Mesenchymal stem cell (in vitro differentiated cells and primary cell): Measurements from ENCODE around the gene HDAC4.

Experiments
- DNase-seq: peaks from one replicate; pipeline ENCODE4 v3.0.0-alpha.2; 2013
- H2AFZ ChIP-seq: one replicate; pipeline ENCODE4 v1.6.1; 2013; ENCODE audit warnings: low read depth, mild to moderate bottlenecking, control low read depth, inconsistent platforms, low read length, moderate library complexity
- H2AK5ac ChIP-seq: 2 replicates; pipeline ENCODE4 v1.6.1; 2013; ENCODE audit warnings: low read length, moderate library complexity, mild to moderate bottlenecking, inconsistent platforms; ENCODE audit not compliant: severe bottlenecking
- H2BK120ac ChIP-seq: one replicate; pipeline ENCODE4 v1.6.1; 2013; ENCODE audit warnings: low read depth, mild to moderate bottlenecking, inconsistent platforms, low read length, moderate library complexity
- H2BK12ac ChIP-seq, 2 experiments: one replicate each; pipeline ENCODE4 v1.6.1; 2013; ENCODE audit warnings: inconsistent platforms in 2 of 2, low read length in 2 of 2, mild to moderate bottlenecking in 2 of 2, moderate library complexity in 2 of 2, control low read depth in 1 of 2
- H2BK15ac ChIP-seq: one replicate; pipeline ENCODE4 v1.6.1; 2013; ENCODE audit warnings: mild to moderate bottlenecking, low read depth, inconsistent platforms; ENCODE audit not compliant: poor library complexity, severe bottlenecking
- H2BK5ac ChIP-seq: 2 replicates; pipeline ENCODE4 v1.6.1; 2013; ENCODE audit warnings: low read depth, mild to moderate bottlenecking, low read length, control low read depth, inconsistent platforms; ENCODE audit not compliant: poor library complexity, severe bottlenecking
- H3K14ac ChIP-seq, 2 experiments: one replicate each; pipeline ENCODE4 v1.6.1; 2013; ENCODE audit warnings: inconsistent platforms in 2 of 2, low read length in 2 of 2, control low read depth in 1 of 2, mild to moderate bottlenecking in 1 of 2, moderate library complexity in 1 of 2
- H3K18ac ChIP-seq, 2 experiments: one replicate each; pipeline ENCODE4 v1.6.1; 2013; ENCODE audit warnings: inconsistent platforms in 2 of 2, low read length in 2 of 2, control low read depth in 1 of 2, low read depth in 1 of 2, mild to moderate bottlenecking in 1 of 2
- H3K23ac ChIP-seq, 2 experiments: one replicate each; pipeline ENCODE4 v1.6.1; 2013; ENCODE audit warnings: inconsistent platforms in 2 of 2, low read length in 2 of 2, mild to moderate bottlenecking in 2 of 2, moderate library complexity in 2 of 2, control low read depth in 1 of 2
- H3K27ac ChIP-seq: 2 replicates; pipeline ENCODE4 v1.5.1; 2013; ENCODE audit warnings: mild to moderate bottlenecking, moderate library complexity, low read length, control low read depth, inconsistent platforms; ENCODE audit not compliant: poor library complexity, severe bottlenecking
- H3K27me3 ChIP-seq, 2 experiments: 2 replicates each; pipeline versions ENCODE4 v1.6.1 to v1.7.0; 2013; ENCODE audit warnings: low read length in 2 of 2, mild to moderate bottlenecking in 2 of 2, moderate library complexity in 2 of 2, control low read depth in 1 of 2, inconsistent platforms in 1 of 2; ENCODE audit not compliant: control insufficient read depth in 1 of 2, insufficient read depth in 1 of 2
- H3K36me3 ChIP-seq, 2 experiments: 2 replicates each; pipeline versions ENCODE4 v1.6.1 to v1.7.0; 2013; ENCODE audit warnings: low read length in 2 of 2, control low read depth in 1 of 2, inconsistent platforms in 1 of 2, low read depth in 1 of 2, mild to moderate bottlenecking in 1 of 2; ENCODE audit not compliant: insufficient read depth in 2 of 2, control insufficient read depth in 1 of 2
- H3K4ac ChIP-seq, 2 experiments: one replicate each; pipeline ENCODE4 v1.6.1; 2013; ENCODE audit warnings: inconsistent platforms in 2 of 2, low read length in 2 of 2, mild to moderate bottlenecking in 2 of 2, moderate library complexity in 2 of 2, control low read depth in 1 of 2, low read depth in 1 of 2
- H3K4me1 ChIP-seq: 2 replicates; pipeline ENCODE4 v1.6.1; 2013; ENCODE audit warnings: low read depth, low read length, control low read depth; ENCODE audit not compliant: control insufficient read depth, insufficient read depth
- H3K4me2 ChIP-seq: 2 replicates; pipeline ENCODE4 v1.6.1; 2013; ENCODE audit warnings: low read length, mild to moderate bottlenecking, inconsistent platforms; ENCODE audit not compliant: poor library complexity, severe bottlenecking
- H3K4me3 ChIP-seq, 2 experiments: 2 replicates each; pipeline versions ENCODE4 v1.5.1 to v1.7.0; 2013; ENCODE audit warnings: low read length in 2 of 2, mild to moderate bottlenecking in 2 of 2, control low read depth in 1 of 2, low read depth in 1 of 2; ENCODE audit not compliant: insufficient read depth in 1 of 2
- H3K79me1 ChIP-seq: replicated peaks from 2 replicates; pipeline ENCODE4 v1.6.1; 2013; ENCODE audit warnings: mild to moderate bottlenecking, control low read depth, low read length, inconsistent platforms; ENCODE audit not compliant: poor library complexity, severe bottlenecking
- H3K9ac ChIP-seq: 2 replicates; pipeline ENCODE4 v1.7.0; 2013; ENCODE audit warnings: mild to moderate bottlenecking, low read length, moderate library complexity
- H3K9me3 ChIP-seq: 2 replicates; pipeline ENCODE4 v1.7.0; 2013; ENCODE audit warnings: mild to moderate bottlenecking, low read length; ENCODE audit not compliant: control insufficient read depth
- H4K8ac ChIP-seq: one replicate; pipeline ENCODE4 v1.6.1; 2013; ENCODE audit warnings: inconsistent platforms, mild to moderate bottlenecking, low read length, moderate library complexity
- H4K91ac ChIP-seq: one replicate; pipeline ENCODE4 v1.6.1; 2013; ENCODE audit warnings: mild to moderate bottlenecking, low read length, inconsistent platforms
- WGBS: methylation state at CpG from one replicate; pipeline ENCODE4 v1.1.7; 2013; ENCODE audit warnings: mixed read lengths; 5-methylcytosine and 5-hydroxymethylcytosine counted together

Gene HDAC4

DNA sequence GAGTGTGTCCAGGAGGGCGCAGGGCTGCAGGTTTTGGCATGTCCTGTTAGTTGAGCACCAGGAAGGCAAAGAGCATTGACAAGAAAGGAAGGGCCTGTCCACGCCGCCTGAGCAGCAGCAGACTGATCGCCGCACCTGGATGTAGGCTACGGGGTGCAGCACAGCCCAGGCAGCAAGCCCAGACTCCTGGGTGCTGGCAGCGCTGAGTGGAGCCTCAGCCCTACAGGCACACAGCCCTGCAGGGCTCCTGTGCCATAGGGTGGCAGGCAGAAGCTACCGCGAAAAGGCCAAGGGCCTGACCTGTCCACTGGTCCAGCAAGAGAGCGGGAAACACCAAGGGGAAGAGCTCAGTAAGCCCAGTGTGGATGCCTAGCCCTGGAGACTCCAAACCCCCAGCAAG, 198.0 kb downstream of the HDAC4 start:
- H3K4ac ChIP-seq = no peak overlapping the region
- peaks cover 52% of the 10 kb centered on the region for H3K79me1 ChIP-seq
- no peak overlapping the region for H3K9ac ChIP-seq
- H3K27me3 ChIP-seq = no peaks in the 10 kb centered on the region
- no peak overlapping the region for H2BK12ac ChIP-seq
- DNase-seq = no peak
- peaks cover 4% of the 10 kb centered on the region for H3K4me1 ChIP-seq
- 98% methylated on average over 10 of the region's 10 CpGs for WGBS
- H2BK15ac ChIP-seq = no peak overlapping the region
- H3K36me3 ChIP-seq = peaks cover 0 to 19% of the 10 kb centered on the region in 2 experiments
- no peaks in the 10 kb centered on the region for H3K9me3 ChIP-seq
- no peak overlapping the region for H3K4me3 ChIP-seq
- no peak overlapping the region for H4K8ac ChIP-seq
- H3K27ac ChIP-seq = no peak overlapping the region
- no peak overlapping the region for H3K18ac ChIP-seq
- H2BK5ac ChIP-seq = no peak overlapping the region
- no peak overlapping the region for H2AFZ ChIP-seq
- H3K4me2 ChIP-seq = no peak overlapping the region
- no peak overlapping the region for H2BK120ac ChIP-seq
- no peak overlapping the region for H2AK5ac ChIP-seq
- H3K23ac ChIP-seq = no peak overlapping the region
- peak overlapping the region; percentile 20 for H4K91ac ChIP-seq
- peak overlapping the region in 1 of 2 experiments; percentile 69 for H3K14ac ChIP-seq

DNA sequence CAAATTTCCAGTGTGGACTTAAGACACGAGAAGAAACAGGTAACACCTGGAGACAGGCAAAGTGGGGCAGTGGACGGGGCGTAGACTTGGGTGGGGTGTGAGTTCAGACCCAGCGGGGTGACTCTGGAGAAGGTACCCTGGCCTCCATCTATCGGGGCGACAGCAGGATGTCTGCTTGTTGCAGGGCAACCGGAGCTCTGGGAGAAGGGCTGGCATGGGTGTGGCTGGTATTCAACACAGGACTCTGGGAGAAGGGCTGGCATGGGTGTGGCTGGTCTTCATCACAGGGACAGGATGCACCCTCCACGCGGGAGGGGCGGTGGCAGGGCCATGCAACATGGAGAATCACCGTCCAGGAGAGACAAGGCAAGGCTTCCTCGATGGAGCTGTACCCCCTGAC, 198.5 kb downstream of the HDAC4 start:
- no peak overlapping the region for H2BK120ac ChIP-seq
- H3K23ac ChIP-seq = no peak overlapping the region
- no peaks in the 10 kb centered on the region for H3K9me3 ChIP-seq
- H4K91ac ChIP-seq = no peak overlapping the region
- WGBS = 96% methylated on average over 12 of the region's 12 CpGs
- no peak overlapping the region for H3K14ac ChIP-seq
- no peak for DNase-seq
- no peak overlapping the region for H2AK5ac ChIP-seq
- no peak overlapping the region for H2BK15ac ChIP-seq
- no peak overlapping the region for H3K4me3 ChIP-seq
- no peak overlapping the region for H2AFZ ChIP-seq
- no peaks in the 10 kb centered on the region for H3K27me3 ChIP-seq
- peaks cover 4% of the 10 kb centered on the region for H3K4me1 ChIP-seq
- H3K36me3 ChIP-seq = peaks cover 0 to 22% of the 10 kb centered on the region in 2 experiments
- no peak overlapping the region for H3K4ac ChIP-seq
- H3K4me2 ChIP-seq = no peak overlapping the region
- peaks cover 53% of the 10 kb centered on the region for H3K79me1 ChIP-seq
- no peak overlapping the region for H4K8ac ChIP-seq
- no peak overlapping the region for H2BK5ac ChIP-seq
- no peak overlapping the region for H2BK12ac ChIP-seq
- no peak overlapping the region for H3K27ac ChIP-seq
- no peak overlapping the region for H3K18ac ChIP-seq
- no peak overlapping the region for H3K9ac ChIP-seq

DNA sequence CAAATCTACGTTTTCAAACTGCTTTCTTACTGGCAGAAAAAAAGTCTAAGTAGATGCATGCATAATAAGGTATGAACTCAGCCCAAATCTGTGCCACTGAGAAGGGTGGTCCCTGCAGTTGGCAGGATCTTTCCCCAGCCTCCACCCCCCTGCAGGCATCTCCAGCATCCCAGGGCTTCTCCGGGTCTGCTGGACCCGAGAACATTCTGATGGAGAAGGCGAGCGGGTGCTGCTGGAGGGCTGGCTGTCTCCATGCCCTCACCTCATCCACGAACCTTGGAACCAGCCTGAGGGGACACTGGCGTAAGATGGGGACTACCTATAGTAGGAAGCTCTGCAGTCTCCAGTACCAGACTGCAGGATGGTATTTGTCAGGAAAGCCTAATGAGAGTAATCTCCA, 198.9 kb downstream of the HDAC4 start:
- H3K36me3 ChIP-seq = peaks cover 0 to 26% of the 10 kb centered on the region in 2 experiments
- 92% methylated on average over 6 of the region's 7 CpGs for WGBS
- H2BK12ac ChIP-seq = no peak overlapping the region

DNA sequence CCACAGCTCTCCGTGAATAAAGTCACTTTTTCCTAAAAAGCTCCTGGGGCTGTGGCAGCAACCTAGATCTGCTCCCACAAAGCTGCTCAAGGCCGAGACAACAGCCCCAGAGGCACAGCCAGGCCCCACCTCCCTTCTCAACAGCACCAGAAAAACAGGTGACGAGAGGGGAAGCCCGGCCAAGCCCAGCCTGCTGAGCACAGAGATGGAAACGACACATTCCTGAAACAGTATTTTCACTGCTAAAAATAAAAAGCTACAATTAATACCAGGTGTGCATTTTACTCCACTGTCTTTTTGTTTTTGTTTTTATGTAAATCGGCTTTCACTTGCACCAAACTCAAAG, 199.3 kb downstream of the HDAC4 start:
- no peak overlapping the region for H2AK5ac ChIP-seq
- H3K4me1 ChIP-seq = peaks cover 4% of the 10 kb centered on the region
- H3K4ac ChIP-seq = no peak overlapping the region
- H2BK5ac ChIP-seq = no peak overlapping the region
- H3K9ac ChIP-seq = peak overlapping the region; percentile 45
- H3K36me3 ChIP-seq = peaks cover 0 to 30% of the 10 kb centered on the region in 2 experiments
- no peak overlapping the region for H4K91ac ChIP-seq
- H3K27me3 ChIP-seq = no peaks in the 10 kb centered on the region
- DNase-seq = no peak
- H2BK120ac ChIP-seq = no peak overlapping the region
- 90% methylated on average over 5 of the region's 6 CpGs for WGBS
- no peak overlapping the region for H2BK12ac ChIP-seq
- H4K8ac ChIP-seq = no peak overlapping the region
- H3K18ac ChIP-seq = no peak overlapping the region
- no peak overlapping the region for H3K4me3 ChIP-seq
- no peak overlapping the region for H3K14ac ChIP-seq
- no peak overlapping the region for H2AFZ ChIP-seq
- no peaks in the 10 kb centered on the region for H3K9me3 ChIP-seq
- H3K4me2 ChIP-seq = no peak overlapping the region
- H3K23ac ChIP-seq = no peak overlapping the region
- peaks cover 59% of the 10 kb centered on the region for H3K79me1 ChIP-seq
- no peak overlapping the region for H2BK15ac ChIP-seq
- H3K27ac ChIP-seq = no peak overlapping the region

More for the DNA sequence above, 198.9 kb downstream of the HDAC4 start:
- no peak overlapping the region for H3K9ac ChIP-seq
- no peak for DNase-seq
- peaks cover 4% of the 10 kb centered on the region for H3K4me1 ChIP-seq
- no peak overlapping the region for H3K27ac ChIP-seq
- no peak overlapping the region for H3K14ac ChIP-seq
- H3K27me3 ChIP-seq = no peaks in the 10 kb centered on the region
- H3K4me2 ChIP-seq = no peak overlapping the region
- H3K4ac ChIP-seq = no peak overlapping the region
- no peak overlapping the region for H3K23ac ChIP-seq
- no peak overlapping the region for H2BK15ac ChIP-seq
- no peak overlapping the region for H2AK5ac ChIP-seq
- H3K4me3 ChIP-seq = no peak overlapping the region
- H3K18ac ChIP-seq = no peak overlapping the region
- H2BK5ac ChIP-seq = no peak overlapping the region
- H3K79me1 ChIP-seq = peaks cover 56% of the 10 kb centered on the region
- H4K91ac ChIP-seq = no peak overlapping the region
- no peak overlapping the region for H2AFZ ChIP-seq
- no peak overlapping the region for H4K8ac ChIP-seq
- no peaks in the 10 kb centered on the region for H3K9me3 ChIP-seq
- H2BK120ac ChIP-seq = no peak overlapping the region
